KMS-11 (cell line): Measurements from ENCODE around the gene CDCA8.

Source experiments
- H2AFZ ChIP-seq: fragments of 200-600 bp; sonication (generic); 2 replicates; pipeline ENCODE4 v1.6.1; 2016; ENCODE audit warnings: antibody characterized with exemption, mixed run types, low read depth
- H3K27ac ChIP-seq: fragments of 200-600 bp; sonication (generic); 2 replicates; pipeline ENCODE4 v1.6.1; 2016; ENCODE audit warnings: mild to moderate bottlenecking, mixed run types
- H3K27me3 ChIP-seq: fragments of 200-600 bp; sonication (generic); 2 replicates; pipeline ENCODE4 v1.6.1; 2017; ENCODE audit warnings: mild to moderate bottlenecking, low read depth, mixed run types, moderate library complexity; ENCODE audit not compliant: insufficient read depth
- H3K36me3 ChIP-seq: fragments of 200-600 bp; sonication (generic); 2 replicates; pipeline ENCODE4 v1.6.1; 2017; ENCODE audit warnings: mild to moderate bottlenecking, mixed run types; ENCODE audit not compliant: insufficient read depth
- H3K4me1 ChIP-seq: fragments of 200-600 bp; sonication (generic); 2 replicates; pipeline ENCODE4 v1.6.1; 2016; ENCODE audit warnings: mild to moderate bottlenecking, low read depth, mixed run types; ENCODE audit not compliant: poor library complexity, severe bottlenecking
- H3K4me2 ChIP-seq: fragments of 200-600 bp; sonication (generic); 2 replicates; pipeline ENCODE4 v1.7.0; 2016; ENCODE audit warnings: mild to moderate bottlenecking, mixed run types
- H3K4me3 ChIP-seq: fragments of 200-600 bp; sonication (generic); IDR thresholded peaks from 2 replicates; pipeline ENCODE4 v1.6.1; 2017; ENCODE audit warnings: low read depth, low read length, mixed read lengths; ENCODE audit not compliant: insufficient read depth
- H3K79me2 ChIP-seq: fragments of 200-600 bp; sonication (generic); 2 replicates; pipeline ENCODE4 v1.6.1; 2016; ENCODE audit warnings: low read depth, mixed run types; ENCODE audit not compliant: insufficient read depth
- H3K9ac ChIP-seq: fragments of 200-600 bp; sonication (generic); 2 replicates; pipeline ENCODE4 v1.6.1; 2016; ENCODE audit warnings: mild to moderate bottlenecking, mixed run types
- H4K20me1 ChIP-seq: fragments of 200-600 bp; sonication (generic); 2 replicates; pipeline ENCODE4 v1.6.1; 2016; ENCODE audit warnings: mild to moderate bottlenecking, mixed run types; ENCODE audit not compliant: insufficient read depth
- CTCF ChIP-seq: fragments of 200-600 bp; sonication (generic); conservative IDR thresholded peaks from 2 replicates; pipeline ENCODE4 v1.6.1; 2017; ENCODE audit warnings: low read depth, mild to moderate bottlenecking, antibody characterized with exemption, low read length, moderate library complexity, mixed read lengths

CDCA8 gene

GRCh38 chr1:37672136-37672870 is 20.0 kb upstream of the CDCA8 start:
- no peak overlapping the region for H3K4me2 ChIP-seq
- no peak overlapping the region for H3K9ac ChIP-seq
- no peaks in the 10 kb centered on the region for H4K20me1 ChIP-seq
- no peak overlapping the region for H3K27ac ChIP-seq
- H3K4me3 ChIP-seq, result no peak overlapping the region
- H3K27me3 ChIP-seq, result peaks cover 9% of the 10 kb centered on the region; the same call in 1 of the 2 replicates
- H3K79me2 ChIP-seq, result no peaks in the 10 kb centered on the region
- no peak overlapping the region for H2AFZ ChIP-seq
- TF ChIP-seq CTCF, result no peak
- H3K4me1 ChIP-seq, result peaks cover 25% of the 10 kb centered on the region
- H3K36me3 ChIP-seq, result no peaks in the 10 kb centered on the region

- peaks cover 40% of the 10 kb centered on the region for H3K4me1 ChIP-seq
- no peak overlapping the region for H3K4me3 ChIP-seq
- no peaks in the 10 kb centered on the region for H4K20me1 ChIP-seq
- no peak overlapping the region for H3K4me2 ChIP-seq
- H3K9ac ChIP-seq, result no peak overlapping the region
- peaks cover 4% of the 10 kb centered on the region; the same call in 1 of the 2 replicates for H3K27me3 ChIP-seq
- no peak overlapping the region for H2AFZ ChIP-seq
- no peaks in the 10 kb centered on the region for H3K79me2 ChIP-seq
- H3K36me3 ChIP-seq, result no peaks in the 10 kb centered on the region
- H3K27ac ChIP-seq, result no peak overlapping the region
- no peak for TF ChIP-seq CTCF
These were observed 18.4 kb upstream of the CDCA8 start for GRCh38 chr1:37673920-37674319.

GRCh38 chr1:37676281-37677142 is 15.8 kb upstream of the CDCA8 start:
- Histone ChIP-seq H4K20me1 (no peaks in the 10 kb centered on the region), H3K4me2 (peak overlapping the region; percentile 84), H3K79me2 (no peaks in the 10 kb centered on the region), H3K4me3 (no peak overlapping the region), H3K4me1 (peaks cover 40% of the 10 kb centered on the region), H3K9ac (peak overlapping the region; percentile 20; the same call in 1 of the 2 replicates), H3K36me3 (no peaks in the 10 kb centered on the region), H2AFZ (peak overlapping the region; percentile 50; the same call in 1 of the 2 replicates), H3K27me3 (no peaks in the 10 kb centered on the region), H3K27ac (peak overlapping the region; percentile 47; the same call in 1 of the 2 replicates)
- no peak for TF ChIP-seq CTCF

GRCh38 chr1:37677143-37677439 is 15.2 kb upstream of the CDCA8 start:
- H3K9ac ChIP-seq, result no peak overlapping the region
- no peak for TF ChIP-seq CTCF
- peaks cover 46% of the 10 kb centered on the region for H3K4me1 ChIP-seq
- H3K27me3 ChIP-seq, result no peaks in the 10 kb centered on the region
- no peak overlapping the region for H3K4me3 ChIP-seq
- no peaks in the 10 kb centered on the region for H3K79me2 ChIP-seq
- no peaks in the 10 kb centered on the region for H4K20me1 ChIP-seq
- peak overlapping the region; percentile 84; the same call in 1 of the 2 replicates for H3K4me2 ChIP-seq
- no peak overlapping the region for H2AFZ ChIP-seq
- H3K36me3 ChIP-seq, result no peaks in the 10 kb centered on the region
- H3K27ac ChIP-seq, result no peak overlapping the region
